Femur (tissue), 1 donor: ENCODE measurements around the gene TRRAP.

ENCODE experiments used
- DNase-seq: peaks from one replicate; pipeline ENCODE4 v3.0.0-alpha.2; 2017

Gene TRRAP

DNA sequence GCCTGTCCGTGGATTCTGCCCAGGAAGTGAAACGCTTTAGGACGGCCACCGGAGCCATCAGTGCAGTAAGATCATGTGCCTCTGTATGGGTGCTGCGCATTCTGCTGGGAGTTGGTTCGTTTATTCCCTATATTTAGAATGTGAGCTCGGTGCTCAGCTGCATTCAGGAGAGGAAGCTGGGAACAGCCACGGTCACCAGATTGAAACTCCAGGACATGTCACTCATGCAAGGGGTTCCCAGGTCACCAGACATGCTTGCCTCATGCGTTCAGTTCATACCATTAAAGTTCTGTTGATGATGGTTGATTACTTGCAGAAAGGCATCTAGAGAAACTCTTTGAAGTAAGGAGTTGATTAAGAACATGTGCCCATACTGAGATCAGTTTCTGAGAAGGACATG, 78.1 kb downstream of the TRRAP start:
- DNase-seq, result no peak

DNA sequence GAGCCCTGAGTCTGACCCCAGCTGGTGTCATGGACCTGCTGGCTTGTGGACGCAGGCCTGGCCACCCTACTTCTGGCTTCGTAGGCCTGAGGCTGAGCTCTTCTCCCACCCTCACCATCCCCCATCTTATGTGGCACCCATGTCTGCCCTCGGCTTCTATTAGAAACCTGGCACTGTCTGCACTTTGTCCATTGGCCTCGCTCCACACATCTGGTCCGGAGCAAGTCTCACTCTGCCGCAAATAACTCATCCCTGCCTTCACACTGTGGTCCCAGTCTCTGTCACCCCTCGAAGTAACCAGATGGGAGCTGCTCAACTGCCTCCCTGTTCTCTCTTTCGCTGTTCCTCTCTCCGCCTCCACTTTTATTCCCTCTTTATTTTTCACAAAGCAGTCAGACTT, 78.6 kb downstream of the TRRAP start:
- no peak for DNase-seq

GRCh38 chr7:98957766-98958165, 79.4 kb downstream of the TRRAP start:
- no peak for DNase-seq

- DNase-seq, result no peak
Measured at GRCh38 chr7:98958968-98959367, 80.6 kb downstream of the TRRAP start.

- DNase-seq, result no peak
Measured at GRCh38 chr7:98963305-98963704, 85.0 kb downstream of the TRRAP start.

DNA sequence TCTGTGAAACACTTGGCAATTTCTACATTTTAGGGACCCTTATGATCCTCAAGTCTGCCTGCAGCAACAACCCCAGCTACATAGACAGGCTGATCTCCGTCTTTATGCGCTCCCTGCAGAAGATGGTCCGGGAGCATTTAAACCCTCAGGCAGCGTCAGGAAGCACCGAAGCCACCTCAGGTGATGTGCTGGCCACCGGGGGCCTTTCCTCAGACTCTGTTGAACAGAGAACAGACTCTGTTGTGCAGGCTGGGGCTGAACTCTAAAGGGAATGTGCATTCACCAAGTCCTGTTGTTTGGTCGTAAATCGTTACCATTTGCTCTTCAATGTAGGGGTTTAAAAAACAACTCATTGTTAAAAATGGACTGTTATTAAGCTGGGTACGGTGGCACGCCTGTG, 86.3 kb downstream of the TRRAP start:
- no peak for DNase-seq

GRCh38 chr7:98968621-98969020, 90.3 kb downstream of the TRRAP start:
- no peak for DNase-seq

DNA sequence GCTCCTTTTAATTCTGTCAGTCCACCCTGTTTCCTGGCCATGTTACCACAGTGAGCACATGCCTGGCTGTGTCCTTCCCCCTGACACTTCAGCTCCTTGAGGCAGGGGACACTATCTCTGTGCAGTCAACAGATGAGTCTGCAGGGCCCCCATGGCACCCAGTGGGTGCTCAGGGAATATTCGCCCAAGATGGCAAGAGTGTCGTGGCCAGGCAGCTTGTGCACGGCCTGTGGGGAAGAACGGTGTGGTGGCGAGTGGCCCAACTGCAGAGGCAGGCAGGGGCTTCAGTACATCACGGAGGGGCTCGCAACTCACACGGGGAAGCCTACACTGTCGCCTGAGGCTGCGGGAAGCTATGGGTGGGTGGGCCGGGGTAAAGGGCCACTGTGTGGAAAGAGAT, 91.1 kb downstream of the TRRAP start:
- no peak for DNase-seq

- peak; percentile 46 for DNase-seq
Measured at GRCh38 chr7:98970016-98970615, 91.8 kb downstream of the TRRAP start.

DNA sequence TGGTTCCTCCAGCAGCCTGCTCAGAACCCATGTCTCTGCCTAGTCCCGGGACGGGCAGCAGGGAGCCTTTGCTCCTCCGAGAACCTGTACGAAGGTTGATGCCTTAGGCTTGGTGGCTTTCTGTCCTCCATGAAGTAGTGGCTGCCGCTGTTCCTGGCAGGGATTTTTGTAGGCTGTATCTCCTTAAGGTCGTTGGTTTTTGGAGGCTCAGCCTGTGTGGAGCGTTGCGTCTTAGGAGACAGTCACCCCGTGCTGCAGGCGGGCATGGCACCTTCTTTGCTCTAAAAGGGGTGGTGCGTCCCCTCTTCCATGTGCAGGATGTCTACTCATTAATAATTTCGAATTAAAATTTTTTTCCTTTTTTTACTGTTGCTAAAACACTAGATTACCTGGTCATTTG, 92.5 kb downstream of the TRRAP start:
- DNase-seq, result no peak

DNA sequence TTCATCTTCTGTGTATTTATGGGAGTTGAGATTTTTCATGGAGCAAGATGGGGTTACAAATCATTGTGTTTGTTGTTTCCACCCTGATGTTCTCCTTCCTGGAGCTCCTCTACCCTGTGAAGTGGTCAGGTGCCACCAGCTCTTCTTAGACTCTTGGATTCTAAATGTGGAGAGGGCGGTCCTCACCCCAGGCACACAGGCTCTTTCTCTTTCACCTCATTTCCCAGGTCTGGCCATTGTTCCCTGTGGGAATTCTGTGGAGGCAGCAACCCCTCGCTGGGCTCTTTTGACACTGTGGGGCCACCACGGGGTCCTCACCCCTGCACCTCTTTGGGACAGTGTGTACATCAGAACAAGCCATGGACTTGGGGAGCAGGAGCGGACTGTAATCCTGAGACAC, 95.9 kb downstream of the TRRAP start:
- DNase-seq, result no peak

- no peak for DNase-seq
Measured at GRCh38 chr7:98974906-98975816, 96.8 kb downstream of the TRRAP start.

DNA sequence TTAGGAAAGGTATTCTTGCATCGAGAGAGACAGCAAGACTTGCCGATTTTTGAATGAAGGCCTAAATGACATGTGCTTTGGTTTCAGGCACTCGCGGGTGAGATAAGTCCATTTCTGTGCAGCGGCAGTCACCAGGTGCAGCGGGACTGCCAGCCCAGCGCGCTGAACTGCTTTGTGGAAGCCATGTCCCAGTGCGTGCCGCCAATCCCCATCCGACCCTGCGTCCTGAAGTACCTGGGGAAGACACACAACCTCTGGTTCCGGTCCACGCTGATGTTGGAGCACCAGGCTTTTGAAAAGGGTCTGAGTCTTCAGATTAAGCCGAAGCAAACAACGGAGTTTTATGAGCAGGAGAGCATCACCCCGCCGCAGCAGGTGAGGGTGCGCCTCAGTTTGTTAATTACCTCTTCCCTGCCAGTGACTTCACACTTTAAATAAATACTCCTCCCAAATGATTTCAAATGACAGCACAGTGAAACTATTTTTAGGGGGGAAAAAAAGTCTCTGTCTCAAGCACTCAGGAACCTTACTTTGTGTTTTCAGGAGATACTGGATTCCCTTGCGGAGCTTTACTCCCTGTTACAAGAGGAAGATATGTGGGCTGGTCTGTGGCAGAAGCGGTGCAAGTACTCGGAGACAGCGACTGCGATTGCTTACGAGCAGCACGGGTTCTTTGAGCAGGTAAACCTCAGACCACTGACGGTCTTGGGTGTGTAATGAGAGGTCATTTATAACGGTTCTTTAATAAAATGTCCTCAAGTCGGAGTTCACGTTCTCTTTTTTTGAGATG, 98.3 kb downstream of the TRRAP start:
- no peak for DNase-seq

GRCh38 chr7:98978672-98979071, 100.3 kb downstream of the TRRAP start:
- no peak for DNase-seq

DNA sequence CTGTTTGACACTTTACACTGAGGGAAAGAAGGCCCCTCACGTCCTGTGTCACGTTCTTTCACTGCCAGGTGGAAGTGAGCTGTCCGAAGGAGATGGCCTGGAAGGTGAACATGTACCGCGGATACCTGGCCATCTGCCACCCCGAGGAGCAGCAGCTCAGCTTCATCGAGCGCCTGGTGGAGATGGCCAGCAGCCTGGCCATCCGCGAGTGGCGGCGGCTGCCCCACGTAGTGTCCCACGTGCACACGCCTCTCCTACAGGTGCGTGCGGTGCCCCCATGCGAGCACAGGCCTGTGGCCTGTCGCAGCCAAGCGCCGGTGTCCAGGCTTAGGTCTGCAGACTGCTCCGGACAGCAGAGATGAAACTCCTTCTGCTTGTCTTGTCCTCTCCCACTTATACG, 103.4 kb downstream of the TRRAP start:
- no peak for DNase-seq

DNA sequence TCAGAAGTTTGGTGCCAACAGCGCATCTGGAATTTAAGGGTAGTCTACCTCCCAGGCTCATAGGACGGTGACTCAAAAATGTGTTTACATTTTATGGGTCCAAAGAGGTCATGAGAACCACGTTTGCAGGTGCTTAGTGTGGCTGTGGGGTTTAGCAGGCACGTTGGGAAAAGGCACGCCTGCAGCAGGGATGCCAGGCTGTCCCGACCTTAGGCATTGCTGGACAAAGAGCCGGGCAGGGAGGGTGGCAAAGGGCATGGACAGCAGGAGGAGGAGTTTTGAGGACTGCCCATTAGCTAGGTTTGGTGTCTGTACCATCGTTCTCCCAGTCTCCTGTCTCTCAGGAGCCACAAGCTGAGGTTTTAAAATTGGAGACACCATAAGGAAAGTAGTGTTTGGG, 104.4 kb downstream of the TRRAP start:
- DNase-seq, result no peak

- no peak for DNase-seq
Measured at GRCh38 chr7:98984126-98984525, 105.8 kb downstream of the TRRAP start.

- DNase-seq, result no peak
Measured at GRCh38 chr7:98985406-98985805, 107.1 kb downstream of the TRRAP start.

DNA sequence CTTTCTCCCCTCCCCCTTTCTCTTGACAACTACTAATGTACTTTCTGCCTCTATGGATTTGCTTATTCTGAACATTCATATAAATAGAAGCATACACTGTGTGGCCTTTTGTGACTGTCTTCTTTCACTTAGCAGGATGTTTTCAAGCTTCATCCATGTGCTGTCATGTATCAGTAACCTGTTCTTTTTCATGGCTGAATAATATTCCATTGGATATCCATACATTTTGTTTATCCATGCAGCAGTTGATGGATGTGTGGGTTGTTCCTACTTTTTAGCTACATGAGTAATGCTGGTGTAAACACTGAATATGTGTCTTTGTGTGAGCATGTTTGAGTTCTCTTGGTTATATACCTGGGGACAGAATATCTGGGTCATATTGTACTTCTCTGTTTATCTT, 107.6 kb downstream of the TRRAP start:
- no peak for DNase-seq

DNA sequence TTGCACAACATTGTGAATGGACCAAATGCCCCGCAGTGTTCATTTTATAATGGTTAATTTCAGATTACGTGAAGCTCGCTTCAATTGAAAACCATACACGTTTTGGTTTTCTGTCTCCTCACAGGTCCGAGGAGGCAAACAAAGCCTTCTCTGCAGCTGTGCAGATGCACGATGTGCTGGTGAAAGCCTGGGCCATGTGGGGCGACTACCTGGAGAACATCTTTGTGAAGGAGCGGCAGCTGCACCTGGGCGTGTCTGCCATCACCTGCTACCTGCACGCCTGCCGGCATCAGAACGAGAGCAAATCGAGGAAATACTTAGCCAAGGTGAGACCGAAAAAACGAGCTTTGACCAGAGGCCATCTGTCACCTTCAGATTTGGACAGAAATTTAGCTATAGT, 110.3 kb downstream of the TRRAP start:
- DNase-seq, result no peak

- DNase-seq, result no peak
Measured at GRCh38 chr7:98990356-98990755, 112.0 kb downstream of the TRRAP start.

- DNase-seq, result no peak
Measured at GRCh38 chr7:98991141-98991540, 112.8 kb downstream of the TRRAP start.

- no peak for DNase-seq
Measured at GRCh38 chr7:98992076-98992475, 113.7 kb downstream of the TRRAP start.
